Daoy (cell line): ENCODE results near the gene GDPD2. TPM values are rescaled to one million over a fixed set of nuclear protein-coding genes. Genes with fewer than 3 reads are reported as not detected.

Source experiments
- DNase-seq: peaks from one replicate; pipeline ENCODE4 v3.0.0-alpha.2; 2015; ENCODE audit warnings: low read depth
- total RNA-seq: library from RNA; depleted of rRNA; stranded (reverse); fragments of >200 nt; shearing (Covaris generic); gene quantifications from 2 replicates; pipeline ENCODE4 v1.2.3, GENCODE V29; 2014

GDPD2 gene
- total RNA-seq, 1 experiment from 2014 or later: not detected

GRCh38 chrX:70437921-70438665 is 15.0 kb downstream of the GDPD2 start:
- DNase-seq: peak; percentile 22

DNA sequence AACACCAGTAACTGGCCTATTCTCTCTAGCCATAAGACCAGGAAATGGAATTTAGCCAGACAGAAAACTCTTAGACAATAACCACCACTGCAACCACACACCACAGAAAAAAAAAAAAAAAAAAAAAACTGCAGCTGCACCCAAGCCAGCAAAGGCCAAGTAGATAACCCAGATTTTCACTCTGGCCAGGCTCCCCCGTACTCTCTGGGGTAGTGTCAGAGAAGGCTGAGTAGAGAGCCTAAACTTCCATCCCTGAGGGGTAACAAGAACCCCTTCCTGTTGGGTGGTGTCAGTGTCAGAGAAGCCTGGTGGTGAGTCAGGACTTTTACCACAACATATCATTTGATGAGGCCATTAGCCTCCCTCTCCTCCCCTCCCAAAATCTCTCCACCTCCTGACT is 15.9 kb downstream of the GDPD2 start:
- peak; percentile 52 for DNase-seq

DNA sequence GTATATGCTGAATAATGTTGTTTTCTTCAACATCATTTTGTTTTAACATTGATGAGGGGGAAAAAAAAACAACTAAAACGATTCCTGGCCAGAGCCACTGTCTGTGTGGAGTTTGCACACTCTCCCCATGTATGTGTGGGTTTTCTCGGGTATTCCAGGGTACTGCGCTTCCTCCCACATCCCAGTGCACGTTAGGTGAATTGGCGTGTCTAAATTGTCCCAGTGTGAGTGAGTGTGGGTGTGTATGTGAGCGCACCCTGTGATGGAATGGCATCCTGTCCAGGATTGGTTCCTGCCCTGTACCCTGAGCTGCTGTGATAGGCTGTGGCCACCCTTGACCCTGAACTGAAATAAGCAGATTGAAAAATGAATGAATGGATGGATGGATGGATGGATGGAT is 19.1 kb downstream of the GDPD2 start:
- DNase-seq: no peak

- DNase-seq: peak; percentile 47
Measured at GRCh38 chrX:70444326-70444945, 21.3 kb downstream of the GDPD2 start, which contains the start of gene DLG3. Gene DLG3 (plus strand): TSS chrX:70444835. CDS start chrX:70445202, 367 bp downstream.

GRCh38 chrX:70444946-70445656 is 22.0 kb downstream of the GDPD2 start:
- DNase-seq: no peak

DNA sequence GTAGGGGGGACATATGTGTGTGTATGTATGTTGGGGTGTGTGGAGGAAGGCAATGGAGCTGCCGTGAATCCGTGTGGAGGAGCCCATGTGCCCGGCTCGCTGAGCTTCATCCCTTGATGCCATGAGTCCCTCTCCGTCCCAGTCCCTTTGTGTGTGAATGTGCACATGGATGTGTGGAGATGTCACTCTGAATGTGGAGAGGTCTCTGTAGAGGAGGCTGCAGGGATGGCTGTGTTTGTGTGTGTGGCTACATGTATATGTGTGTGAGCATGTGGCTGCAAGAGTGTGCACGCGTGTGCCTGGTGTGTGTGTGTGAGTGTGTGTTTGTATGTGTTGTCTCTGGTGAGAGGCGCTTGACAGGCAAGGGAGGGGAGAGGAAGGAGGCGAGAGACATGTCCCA is 22.8 kb downstream of the GDPD2 start:
- no peak for DNase-seq

- no peak for DNase-seq
Measured at GRCh38 chrX:70446380-70447350, 23.6 kb downstream of the GDPD2 start.

DNA sequence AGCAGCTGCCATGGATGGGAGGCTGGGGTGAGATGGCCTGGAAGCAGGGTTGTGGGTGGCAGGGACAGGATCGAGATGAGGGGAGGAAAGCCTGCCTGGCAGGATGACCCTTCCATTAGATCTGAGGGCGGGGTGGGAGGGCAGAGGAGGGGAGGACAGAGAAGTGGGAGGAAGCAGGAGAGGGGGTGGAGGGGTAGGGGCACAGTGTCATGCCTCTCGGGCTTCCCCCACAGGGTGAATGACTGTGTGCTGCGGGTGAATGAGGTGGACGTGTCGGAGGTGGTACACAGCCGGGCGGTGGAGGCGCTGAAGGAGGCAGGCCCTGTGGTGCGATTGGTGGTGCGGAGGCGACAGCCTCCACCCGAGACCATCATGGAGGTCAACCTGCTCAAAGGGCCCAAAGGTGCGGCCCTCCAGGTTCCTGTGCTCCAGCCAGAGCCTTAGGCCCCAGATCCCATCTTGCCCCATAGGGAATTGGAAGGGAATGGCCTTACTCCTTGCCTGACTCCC is 26.4 kb downstream of the GDPD2 start:
- DNase-seq: no peak

DNA sequence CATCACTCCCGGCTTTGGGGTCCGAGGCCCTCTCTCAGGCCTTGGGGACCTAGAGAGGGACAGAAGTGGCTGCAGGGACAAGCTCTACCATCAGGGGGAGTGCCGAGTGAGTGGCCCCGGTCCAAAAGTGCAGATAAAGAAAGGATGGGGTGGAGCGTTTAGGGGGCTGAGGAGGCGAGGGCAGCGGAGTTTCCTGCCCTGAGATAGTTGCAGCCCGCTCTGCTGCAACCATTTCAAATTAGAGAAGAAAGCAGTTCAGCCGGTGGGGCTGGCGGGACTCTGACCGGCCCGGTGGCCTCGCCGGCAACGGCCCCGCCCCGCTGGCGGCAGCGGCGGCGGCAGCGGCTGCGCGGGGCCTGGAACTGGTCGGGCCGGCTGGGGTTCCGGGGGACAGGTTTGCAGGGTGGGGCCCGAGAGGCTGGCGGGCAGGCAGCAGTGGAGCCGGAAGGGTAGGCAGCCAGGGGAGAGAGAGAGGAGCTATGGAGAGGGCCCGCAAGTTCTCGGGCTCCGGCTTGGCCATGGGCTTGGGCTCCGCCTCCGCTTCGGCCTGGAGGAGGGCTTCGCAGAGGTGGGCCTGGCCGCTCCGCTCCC is 29.1 kb downstream of the GDPD2 start:
- DNase-seq: peak; percentile 60

- no peak for DNase-seq
Measured at GRCh38 chrX:70453024-70453618, 30.0 kb downstream of the GDPD2 start.

DNA sequence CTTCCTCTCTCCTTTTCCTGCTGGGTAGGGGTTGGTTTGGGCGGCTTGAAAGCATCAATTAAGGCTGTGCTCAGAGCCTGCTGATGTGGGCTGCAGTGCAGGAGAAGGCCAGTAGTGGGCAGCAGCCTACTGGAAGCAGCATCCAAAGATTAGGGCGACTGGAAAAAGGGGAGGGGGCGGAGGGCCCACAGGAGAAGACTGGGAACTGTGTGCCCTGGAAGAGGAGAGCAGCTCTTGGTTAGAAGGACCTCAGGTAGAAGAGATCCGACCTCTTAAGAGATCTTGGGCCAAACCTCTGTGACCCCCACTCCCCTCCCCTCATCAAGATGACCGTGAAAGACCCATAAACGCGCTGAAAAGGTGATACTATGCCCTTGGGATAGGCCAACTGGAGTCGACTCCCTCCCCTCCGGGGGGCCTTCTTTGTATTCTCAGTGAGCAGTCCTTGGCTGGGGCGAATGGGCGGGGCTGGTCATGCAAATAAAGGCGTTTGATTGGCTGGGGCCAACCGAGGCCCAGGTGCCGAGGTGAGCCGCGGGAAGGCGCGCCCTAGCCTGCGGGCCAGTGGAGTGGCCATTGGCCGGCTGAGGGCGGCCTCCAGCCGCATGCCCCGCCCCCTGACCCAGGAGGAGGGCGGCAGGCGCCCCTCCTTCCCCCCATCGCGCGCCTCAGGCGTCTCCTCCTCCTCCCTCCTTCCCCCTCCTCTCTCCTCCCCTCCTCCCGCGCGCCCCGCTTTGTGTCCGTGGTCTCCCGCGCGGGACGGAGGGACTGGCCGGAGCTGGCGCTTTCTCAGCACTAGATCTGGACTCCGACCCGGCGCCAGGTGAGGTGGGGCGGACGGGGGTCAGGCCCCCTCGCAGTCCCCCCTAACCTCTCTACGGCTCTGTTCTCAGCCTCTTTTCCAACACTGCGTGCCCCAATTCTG is 31.6 kb downstream of the GDPD2 start:
- peak; percentile 36 for DNase-seq

- DNase-seq: no peak
Measured at GRCh38 chrX:70455366-70456202, 32.5 kb downstream of the GDPD2 start.

DNA sequence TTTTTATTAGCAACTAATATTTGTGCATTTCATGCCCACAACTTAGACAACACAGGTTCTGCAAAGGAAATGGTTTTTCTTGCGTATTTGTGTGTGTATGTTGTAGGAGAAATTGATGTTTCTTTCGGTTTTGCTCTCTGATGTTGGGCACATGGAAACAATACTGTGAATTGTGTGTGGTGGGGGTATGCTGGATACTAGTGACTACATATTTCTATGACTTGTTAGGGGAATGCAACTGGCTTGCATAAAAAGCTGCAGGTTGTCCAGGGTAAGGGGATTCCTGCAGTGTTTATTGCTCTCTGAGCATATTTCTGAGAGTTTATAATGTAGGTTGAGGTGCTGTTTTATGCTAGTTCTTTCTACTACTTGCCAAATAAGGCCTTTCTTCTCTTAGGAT is 33.1 kb downstream of the GDPD2 start:
- no peak for DNase-seq

- DNase-seq: no peak
Measured at GRCh38 chrX:70461026-70461425, 37.9 kb downstream of the GDPD2 start.

- DNase-seq: no peak
Measured at GRCh38 chrX:70464051-70464450, 40.9 kb downstream of the GDPD2 start.

- no peak for DNase-seq
Measured at GRCh38 chrX:70466968-70467367, 43.9 kb downstream of the GDPD2 start.

DNA sequence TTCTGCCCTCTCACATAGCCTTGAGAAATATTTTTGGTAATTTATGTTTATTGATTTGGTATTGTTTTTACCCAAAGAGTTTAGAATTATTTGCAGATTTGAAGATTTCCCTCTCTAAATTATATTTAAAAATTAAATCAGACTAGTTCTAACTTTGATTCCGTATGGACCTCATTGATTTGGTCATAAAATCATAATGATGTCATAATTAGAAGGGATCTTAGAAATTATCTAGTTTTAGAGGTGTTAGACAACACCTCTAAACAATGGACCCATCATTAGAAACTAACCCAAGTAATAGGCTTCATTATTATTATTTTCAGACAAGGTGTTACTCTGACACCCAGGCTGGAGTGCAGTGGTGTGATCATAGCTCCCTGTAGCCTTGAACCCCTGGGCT is 45.6 kb downstream of the GDPD2 start:
- no peak for DNase-seq

GRCh38 chrX:70470850-70471289 is 47.8 kb downstream of the GDPD2 start:
- DNase-seq: peak; percentile 31
